Endothelial cell of umbilical vein (primary cell): ENCODE measurements around the gene HENMT1. TPM values are rescaled to one million over a fixed set of nuclear protein-coding genes. Genes with fewer than 3 reads are reported as not detected.

Experiments
- BruUV-seq: library from RNA; stranded (reverse); fragments of 400-500 nt; replicated peaks from 2 replicates; lab custom pipeline; 2021; lab: Mats Ljungman, UMichigan
- CTCF ChIA-PET: fragments of 300-600, 350-600 bp; sonication (Branson Sonifier 250); formaldehyde crosslinking; loops from one replicate; lab custom pipeline; 2021; ENCODE audit warnings: antibody characterized with exemption, inconsistent platforms; lab: Charles Lee
- POLR2A ChIA-PET: fragments of 300-600, 350-600 bp; sonication (Branson Sonifier 250); formaldehyde crosslinking; loops from one replicate; lab custom pipeline; 2021; ENCODE audit warnings: antibody characterized with exemption, inconsistent platforms; lab: Charles Lee
- DNase-seq: peaks from one replicate; pipeline ENCODE4 v3.0.0-alpha.2; 2011; ENCODE audit warnings: low read depth, low spot score
- FAIRE-seq: peaks from 2 replicates; lab custom pipeline; 2011; peaks lifted over from hg19 to GRCh38; lab: Jason Lieb, UNC
- H2AFZ ChIP-seq: 2 replicates; pipeline ENCODE4 v1.6.0; 2012; ENCODE audit warnings: low read depth, low read length, control low read depth, inconsistent platforms
- H3K27ac ChIP-seq: 2 replicates; pipeline ENCODE4 v1.5.1; 2011; ENCODE audit warnings: low read depth, mild to moderate bottlenecking, control low read depth, low read length, moderate library complexity; ENCODE audit not compliant: insufficient read depth
- H3K27me3 ChIP-seq, 2 experiments: 2 replicates each; pipeline versions ENCODE4 v1.6.0 to v1.6.1; 2011; ENCODE audit warnings: low read length in 2 of 2, mixed read lengths in 1 of 2; ENCODE audit not compliant: control insufficient read depth in 2 of 2, insufficient read depth in 2 of 2
- H3K36me3 ChIP-seq, 2 experiments: 2 replicates in 1 of 2; 3 replicates in 1 of 2; pipeline ENCODE4 v1.5.1; 2011; ENCODE audit warnings: low read length in 2 of 2, mild to moderate bottlenecking in 1 of 2, moderate library complexity in 1 of 2; ENCODE audit not compliant: control insufficient read depth in 2 of 2, insufficient read depth in 2 of 2; ENCODE audit errors: extremely low read depth in 1 of 2
- H3K4me1 ChIP-seq: 3 replicates; pipeline ENCODE4 v1.5.1; 2011; ENCODE audit warnings: mild to moderate bottlenecking, low read length; ENCODE audit not compliant: control insufficient read depth, insufficient read depth; ENCODE audit errors: extremely low read depth
- H3K4me2 ChIP-seq: 2 replicates; pipeline ENCODE4 v1.6.1; 2011; ENCODE audit warnings: low read length, control low read depth, mixed read lengths; ENCODE audit not compliant: insufficient read depth
- H3K4me3 ChIP-seq, 3 experiments: fragments of 200-600 bp in 1 of 3; sonication (generic), shearing (Covaris generic) in 1 of 3; replicated peaks in 1 of 3; 2 replicates each; pipeline ENCODE4 v1.5.1; 2011 to 2016; ENCODE audit warnings: control low read depth in 3 of 3, low read length in 3 of 3, mild to moderate bottlenecking in 2 of 3, inconsistent platforms in 1 of 3, low read depth in 1 of 3, moderate library complexity in 1 of 3; ENCODE audit not compliant: insufficient read depth in 1 of 3
- H3K79me2 ChIP-seq: 2 replicates; pipeline ENCODE4 v1.6.0; 2012; ENCODE audit warnings: low read length, inconsistent platforms; ENCODE audit not compliant: control insufficient read depth, insufficient read depth
- H3K9ac ChIP-seq: replicated peaks from 2 replicates; pipeline ENCODE3; 2011; ENCODE audit warnings: low read length, control low read depth; ENCODE audit not compliant: insufficient read depth; ENCODE audit errors: extremely low read depth
- H3K9me1 ChIP-seq: replicated peaks from 3 replicates; pipeline ENCODE4 v1.6.0; 2011; ENCODE audit warnings: mild to moderate bottlenecking, low read length; ENCODE audit not compliant: control insufficient read depth, insufficient read depth; ENCODE audit errors: extremely low read depth
- H3K9me3 ChIP-seq: replicated peaks from 2 replicates; pipeline ENCODE4 v1.5.1; 2012; ENCODE audit warnings: low read length, inconsistent platforms; ENCODE audit not compliant: control insufficient read depth, insufficient read depth
- H4K20me1 ChIP-seq: replicated peaks from 2 replicates; pipeline ENCODE3; 2011; ENCODE audit warnings: mild to moderate bottlenecking, low read length; ENCODE audit not compliant: control insufficient read depth, insufficient read depth; ENCODE audit errors: extremely low read depth
- CTCF ChIP-seq, 2 donors: IDR thresholded peaks; 1 replicate in 1 of 2; 2 replicates in 1 of 2; pipeline ENCODE4 v1.5.1; 2011; ENCODE audit warnings: low read length in 2 of 2, mild to moderate bottlenecking in 2 of 2, moderate library complexity in 2 of 2, control low read depth in 1 of 2, inconsistent platforms in 1 of 2, low read depth in 1 of 2; ENCODE audit not compliant: insufficient read depth in 1 of 2; ENCODE audit errors: extremely low read depth in 1 of 2
- EZH2 ChIP-seq: IDR thresholded peaks from 2 replicates; pipeline ENCODE4 v1.6.1; 2012; ENCODE audit warnings: borderline replicate concordance, low read depth, mild to moderate bottlenecking, moderate library complexity, low read length, inconsistent platforms; ENCODE audit not compliant: severe bottlenecking
- FOS ChIP-seq: IDR thresholded peaks from 2 replicates; pipeline ENCODE4 v1.6.1; 2011; ENCODE audit warnings: mild to moderate bottlenecking, low read length, moderate library complexity, borderline replicate concordance; ENCODE audit not compliant: insufficient read depth
- GATA2 ChIP-seq: IDR thresholded peaks from 2 replicates; pipeline ENCODE4 v1.7.0; 2011; ENCODE audit warnings: low read depth, mild to moderate bottlenecking, moderate library complexity, mixed read lengths, low read length; ENCODE audit not compliant: insufficient read length, insufficient read depth
- JUN ChIP-seq: IDR thresholded peaks from 2 replicates; pipeline ENCODE4 v1.6.1; 2011; ENCODE audit warnings: borderline replicate concordance, low read depth; ENCODE audit not compliant: insufficient read length, insufficient read depth
- MAX ChIP-seq: IDR thresholded peaks from 2 replicates; pipeline ENCODE4 v1.6.1; 2011; ENCODE audit not compliant: insufficient read depth, insufficient read length
- MYC ChIP-seq: IDR thresholded peaks from one replicate; pipeline ENCODE4 v1.6.1; 2011; ENCODE audit warnings: mild to moderate bottlenecking, low read depth, low read length
- POLR2A ChIP-seq: IDR thresholded peaks from 2 replicates; pipeline ENCODE4 v1.6.1; 2012; ENCODE audit warnings: low read depth, mild to moderate bottlenecking, control low read depth, low read length
- POLR2AphosphoS5 ChIP-seq: IDR thresholded peaks from 2 replicates; pipeline ENCODE4 v1.6.1; 2012; ENCODE audit warnings: low read depth, mild to moderate bottlenecking, control low read depth, low read length, moderate library complexity; ENCODE audit not compliant: insufficient read depth
- dilution Hi-C: fragments of 300-500 bp; cut with MboI; formaldehyde crosslinking; loops from one replicate; pipeline ENCODE4 v1.15.0; 2019; ENCODE audit warnings: low sequenced_read_pairs; ENCODE audit not compliant: extremely low pct_ligation_motif_present
- intact Hi-C: fragments of 100-400 bp; cut with micrococcal nuclease; formaldehyde crosslinking; loops from one replicate; pipeline ENCODE4 v1.10.0; 2022
- polyA plus RNA-seq, 4 experiments: library from polyadenylated mRNA; depleted of rRNA in 3 of 4; stranded (reverse) in 3 of 4; unstranded in 1 of 4; fragments of >200 nt; gene quantifications; 2 replicates each; pipeline versions ENCODE4 v1.2.1 to v1.2.3, GENCODE V29; 2011 to 2012; ENCODE audit warnings: missing spikeins in 1 of 4
- total RNA-seq: library from RNA; stranded (reverse); gene quantifications from 2 replicates; pipeline ENCODE4 v1.2.3, GENCODE V29; 2021

Gene HENMT1
- total and polyA plus RNA-seq, 2 donors (not counting 3 experiments of a cell fraction or from before 2014, with no cell fraction given), result 4.4 to 4.5 TPM

GRCh38 chr1:108686614-108687313, 25.9 kb upstream of the HENMT1 start:
- H3K36me3 ChIP-seq, result no peaks in the 10 kb centered on the region
- no peak for FAIRE-seq
- peaks cover 6% of the 10 kb centered on the region for H3K79me2 ChIP-seq
- no peak overlapping the region for H3K27ac ChIP-seq
- H3K27me3 ChIP-seq, result no peaks in the 10 kb centered on the region
- no peaks in the 10 kb centered on the region for H4K20me1 ChIP-seq
- ChIA-PET CTCF (interaction anchor here (0.7 kb wide), 1 partner anchor 9 kb away, joined by 4 read pairs; no protein-coding TSS in a partner anchor), POLR2A (no interaction called here)
- BruUV-seq, result no TSS peak
- peaks cover 13% of the 10 kb centered on the region for H3K4me1 ChIP-seq
- no peak for TF ChIP-seq CTCF (IDR thresholded peaks at IDR 0.05; ENCODE audit: extremely low read depth in 1 of 2, insufficient read depth in 1 of 2, low read depth in 1 of 2, low read length in 2 of 2)
- no peak overlapping the region for H3K4me2 ChIP-seq
- no peak overlapping the region for H3K4me3 ChIP-seq
- H2AFZ ChIP-seq, result no peak overlapping the region
- intact Hi-C loops (no loop called here), dilution Hi-C loops (no loop called here)
- H3K9ac ChIP-seq, result no peak overlapping the region
- DNase-seq, result no peak
- H3K9me3 ChIP-seq, result no peaks in the 10 kb centered on the region
- H3K9me1 ChIP-seq, result no peaks in the 10 kb centered on the region

GRCh38 chr1:108685529-108685928, 24.6 kb upstream of the HENMT1 start:
- no peak for FAIRE-seq
- dilution Hi-C loops, result no loop called here

More at GRCh38 chr1:108685529-108685928, 24.6 kb upstream of the HENMT1 start:
- H4K20me1 ChIP-seq, result no peaks in the 10 kb centered on the region
- CTCF ChIA-PET, result no interaction called here
- no peak overlapping the region for H2AFZ ChIP-seq
- H3K4me1 ChIP-seq, result peaks cover 8% of the 10 kb centered on the region
- intact Hi-C loops, result no loop called here
- no peak overlapping the region for H3K9ac ChIP-seq
- no peaks in the 10 kb centered on the region for H3K36me3 ChIP-seq
- POLR2A ChIA-PET, result no interaction called here
- no TSS peak for BruUV-seq
- no peaks in the 10 kb centered on the region for H3K27me3 ChIP-seq
- no peaks in the 10 kb centered on the region for H3K79me2 ChIP-seq
- H3K27ac ChIP-seq, result no peak overlapping the region
- H3K4me2 ChIP-seq, result no peak overlapping the region
- no peak overlapping the region for H3K4me3 ChIP-seq
- no peaks in the 10 kb centered on the region for H3K9me1 ChIP-seq
- TF ChIP-seq EZH2, result no peak
- TF ChIP-seq JUN, result no peak
- TF ChIP-seq FOS, result no peak
- TF ChIP-seq POLR2A, result no peak
- no peak for TF ChIP-seq POLR2AphosphoS5
- no peak for TF ChIP-seq MYC
- TF ChIP-seq MAX, result no peak
- no peak for TF ChIP-seq GATA2
- TF ChIP-seq CTCF (IDR thresholded peaks at IDR 0.05; ENCODE audit: extremely low read depth in 1 of 2, insufficient read depth in 1 of 2, low read depth in 1 of 2, low read length in 2 of 2), result no peak
- H3K9me3 ChIP-seq, result no peaks in the 10 kb centered on the region
- no peak for DNase-seq
